ENCODE measurements around the gene PAIP2.

DNA sequence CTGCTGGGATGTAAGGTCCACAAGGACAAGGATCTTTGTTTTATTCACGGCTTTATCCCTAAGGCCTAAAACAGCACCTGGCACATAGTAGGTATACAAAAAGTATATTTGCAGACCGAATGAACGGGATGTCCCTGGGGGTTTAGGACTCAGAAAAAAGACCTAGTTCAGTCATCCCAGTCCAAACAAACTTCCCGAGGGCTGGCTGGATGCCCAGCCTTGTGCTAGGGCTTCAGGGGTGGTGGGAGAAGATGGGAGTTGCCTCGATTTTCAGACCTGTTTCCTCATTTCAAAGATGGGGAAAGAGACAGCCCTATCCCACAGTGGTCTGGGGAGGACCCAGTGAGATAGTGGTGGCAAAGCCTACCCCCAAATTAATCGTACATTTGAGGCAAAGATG lies 56.3 kb downstream of the PAIP2 start:
- TF ChIP-seq, protein P1, sequence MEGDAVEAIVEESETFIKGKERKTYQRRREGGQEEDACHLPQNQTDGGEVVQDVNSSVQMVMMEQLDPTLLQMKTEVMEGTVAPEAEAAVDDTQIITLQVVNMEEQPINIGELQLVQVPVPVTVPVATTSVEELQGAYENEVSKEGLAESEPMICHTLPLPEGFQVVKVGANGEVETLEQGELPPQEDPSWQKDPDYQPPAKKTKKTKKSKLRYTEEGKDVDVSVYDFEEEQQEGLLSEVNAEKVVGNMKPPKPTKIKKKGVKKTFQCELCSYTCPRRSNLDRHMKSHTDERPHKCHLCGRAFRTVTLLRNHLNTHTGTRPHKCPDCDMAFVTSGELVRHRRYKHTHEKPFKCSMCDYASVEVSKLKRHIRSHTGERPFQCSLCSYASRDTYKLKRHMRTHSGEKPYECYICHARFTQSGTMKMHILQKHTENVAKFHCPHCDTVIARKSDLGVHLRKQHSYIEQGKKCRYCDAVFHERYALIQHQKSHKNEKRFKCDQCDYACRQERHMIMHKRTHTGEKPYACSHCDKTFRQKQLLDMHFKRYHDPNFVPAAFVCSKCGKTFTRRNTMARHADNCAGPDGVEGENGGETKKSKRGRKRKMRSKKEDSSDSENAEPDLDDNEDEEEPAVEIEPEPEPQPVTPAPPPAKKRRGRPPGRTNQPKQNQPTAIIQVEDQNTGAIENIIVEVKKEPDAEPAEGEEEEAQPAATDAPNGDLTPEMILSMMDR (IDR thresholded peaks at IDR 0.05): no peak
- no peak for TF ChIP-seq POLR2AphosphoS5 (IDR thresholded peaks at IDR 0.05; ENCODE audit: low read depth, low read length)

Data from Panc1 (cell line).